ENCODE data around the gene FLRT1.
"Not testable (repeated sequence)": the region's sequence is repeated elsewhere in the genome, so short reads cannot be mapped to it uniquely, and the experiment has no call there.

The FLRT1 gene

GRCh38 chr11:64025205-64025604 lies 10.5 kb upstream of the FLRT1 start:
- no peak for DNase-seq

GRCh38 chr11:64026575-64027205 lies 9.0 kb upstream of the FLRT1 start:
- no peak for DNase-seq

- DNase-seq, result no peak
These were observed 7.9 kb upstream of the FLRT1 start for GRCh38 chr11:64027651-64028397.

- DNase-seq, result no peak
These were observed 7.2 kb upstream of the FLRT1 start for GRCh38 chr11:64028398-64029115.

- no peak for DNase-seq
These were observed 6.0 kb upstream of the FLRT1 start for GRCh38 chr11:64029773-64030172.

- DNase-seq, result no peak
These were observed 4.7 kb upstream of the FLRT1 start for GRCh38 chr11:64031001-64031400.

- no peak for DNase-seq
These were observed 3.7 kb upstream of the FLRT1 start for GRCh38 chr11:64032050-64032449.

GRCh38 chr11:64034411-64034811 lies 1.3 kb upstream of the FLRT1 start:
- no peak for DNase-seq

- no peak for DNase-seq
These were observed 628 bp upstream of the FLRT1 start for GRCh38 chr11:64035081-64035524.

- no peak for DNase-seq
These were observed 626 bp downstream of the FLRT1 start for GRCh38 chr11:64036087-64037026.

- no peak for DNase-seq
These were observed 1.4 kb downstream of the FLRT1 start for GRCh38 chr11:64037027-64037634.

GRCh38 chr11:64038500-64038899 lies 2.8 kb downstream of the FLRT1 start:
- no peak for DNase-seq

GRCh38 chr11:64039012-64039665 lies 3.4 kb downstream of the FLRT1 start:
- DNase-seq, result peak in 1 of 2 experiments; percentile 11

- DNase-seq, result no peak
These were observed 5.1 kb downstream of the FLRT1 start for GRCh38 chr11:64040684-64041322.

GRCh38 chr11:64041846-64042245 lies 6.1 kb downstream of the FLRT1 start:
- no peak for DNase-seq

- DNase-seq, result no peak
These were observed 6.6 kb downstream of the FLRT1 start for GRCh38 chr11:64042301-64042700.

- DNase-seq, result no peak
These were observed 7.8 kb downstream of the FLRT1 start for GRCh38 chr11:64043545-64043944.

- no peak for DNase-seq
These were observed 9.1 kb downstream of the FLRT1 start for GRCh38 chr11:64044730-64045393.

GRCh38 chr11:64045700-64046099 lies 10.0 kb downstream of the FLRT1 start:
- no peak for DNase-seq

- not testable (repeated sequence) for DNase-seq
These were observed 11.6 kb downstream of the FLRT1 start for GRCh38 chr11:64047373-64047772.

All from activated CD4-positive, alpha-beta T cell treated with anti-CD3 and anti-CD28 coated beads, Interleukin-2, amount 50 U/mL, for 4 hours (primary cell).